Thoracic aorta (tissue), 2 donors: ENCODE measurements around the gene CTIF. TPM values are rescaled to one million over a fixed set of nuclear protein-coding genes. Genes with fewer than 3 reads are reported as not detected.
A peak's percentile ranks its signal among the peaks of the same experiment; 100 is the strongest.
"Not testable (repeated sequence)": the region's sequence is repeated elsewhere in the genome, so short reads cannot be mapped to it uniquely, and the experiment has no call there.

Experiments used
- ATAC-seq: fragments of 150-250 bp; one replicate; pipeline ENCODE4 v1.8.0; 2017; ENCODE audit warnings: low read depth; ENCODE audit not compliant: insufficient number of reproducible peaks, low FRiP score
- DNase-seq: peaks from one replicate; pipeline ENCODE4 v3.0.0-alpha.2; 2020; ENCODE audit warnings: low spot score
- H3K27ac ChIP-seq, 2 donors: fragments of 200-600 bp; sonication (generic); 1 replicate in 1 of 2; 2 replicates in 1 of 2; pipeline ENCODE4 v1.5.1; 2016; ENCODE audit warnings: mild to moderate bottlenecking in 2 of 2, moderate library complexity in 2 of 2
- H3K27me3 ChIP-seq: fragments of 200-600 bp; sonication (generic); replicated peaks from 2 replicates; pipeline ENCODE4 v1.6.0; 2016; ENCODE audit warnings: mild to moderate bottlenecking; ENCODE audit not compliant: insufficient read depth
- H3K36me3 ChIP-seq: fragments of 200-600 bp; sonication (generic); one replicate; pipeline ENCODE4 v1.5.1; 2016
- H3K4me1 ChIP-seq, 2 donors: fragments of 200-600 bp; sonication (generic); 1 replicate in 1 of 2; 2 replicates in 1 of 2; pipeline versions ENCODE4 v1.5.1 to v1.6.0; 2016; ENCODE audit warnings: low read depth in 2 of 2, mild to moderate bottlenecking in 1 of 2; ENCODE audit not compliant: control insufficient read depth in 1 of 2
- H3K4me3 ChIP-seq: fragments of 200-600 bp; sonication (generic); 2 replicates; pipeline ENCODE4 v1.5.1; 2016; ENCODE audit warnings: mild to moderate bottlenecking
- H3K9me3 ChIP-seq: fragments of 200-600 bp; sonication (generic); 2 replicates; pipeline ENCODE4 v1.5.1; 2016
- total RNA-seq, 2 donors: library from RNA; depleted of rRNA; stranded (reverse); fragments of >200 nt; gene quantifications; one replicate each; pipeline versions ENCODE4 v1.1.0 to v1.2.3, GENCODE V29; 2016
- TF ChIP-seq, protein P1 (sequence below): fragments of 200-600 bp; sonication (generic); IDR thresholded peaks from one replicate; pipeline ENCODE4 v1.5.1; 2019; ENCODE audit warnings: antibody characterized with exemption

The CTIF gene
- total RNA-seq, 2 donors from 2014 or later, result 63.3 to 125 TPM

DNA sequence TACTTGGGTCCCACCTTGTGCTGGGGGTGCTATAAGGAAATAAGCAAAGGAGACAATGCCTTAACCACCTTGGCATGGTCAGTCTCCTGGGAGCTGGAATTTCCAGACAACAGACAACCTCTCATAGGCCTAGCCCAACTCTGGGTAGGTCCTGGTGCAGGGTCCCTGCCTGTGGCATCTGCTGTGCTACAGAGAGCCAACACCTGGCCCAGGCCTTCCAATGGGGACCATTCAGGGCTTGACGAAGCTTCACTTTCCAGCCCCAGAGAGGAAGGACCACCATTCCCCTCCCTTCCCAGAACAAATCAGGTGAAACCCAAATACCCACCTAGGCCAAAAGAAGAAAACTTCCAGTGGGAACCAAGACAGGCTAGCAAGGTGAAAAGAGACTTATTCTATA, 329.1 kb downstream of the CTIF start:
- TF ChIP-seq, protein P1, sequence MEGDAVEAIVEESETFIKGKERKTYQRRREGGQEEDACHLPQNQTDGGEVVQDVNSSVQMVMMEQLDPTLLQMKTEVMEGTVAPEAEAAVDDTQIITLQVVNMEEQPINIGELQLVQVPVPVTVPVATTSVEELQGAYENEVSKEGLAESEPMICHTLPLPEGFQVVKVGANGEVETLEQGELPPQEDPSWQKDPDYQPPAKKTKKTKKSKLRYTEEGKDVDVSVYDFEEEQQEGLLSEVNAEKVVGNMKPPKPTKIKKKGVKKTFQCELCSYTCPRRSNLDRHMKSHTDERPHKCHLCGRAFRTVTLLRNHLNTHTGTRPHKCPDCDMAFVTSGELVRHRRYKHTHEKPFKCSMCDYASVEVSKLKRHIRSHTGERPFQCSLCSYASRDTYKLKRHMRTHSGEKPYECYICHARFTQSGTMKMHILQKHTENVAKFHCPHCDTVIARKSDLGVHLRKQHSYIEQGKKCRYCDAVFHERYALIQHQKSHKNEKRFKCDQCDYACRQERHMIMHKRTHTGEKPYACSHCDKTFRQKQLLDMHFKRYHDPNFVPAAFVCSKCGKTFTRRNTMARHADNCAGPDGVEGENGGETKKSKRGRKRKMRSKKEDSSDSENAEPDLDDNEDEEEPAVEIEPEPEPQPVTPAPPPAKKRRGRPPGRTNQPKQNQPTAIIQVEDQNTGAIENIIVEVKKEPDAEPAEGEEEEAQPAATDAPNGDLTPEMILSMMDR, result no peak
- H3K9me3 ChIP-seq, result no peaks in the 10 kb centered on the region
- ATAC-seq (no peak), DNase-seq (no peak)
- no peaks in the 10 kb centered on the region for H3K36me3 ChIP-seq
- H3K27me3 ChIP-seq, result no peaks in the 10 kb centered on the region
- no peak overlapping the region for H3K4me3 ChIP-seq
- peaks cover 13 to 41% of the 10 kb centered on the region in 2 donors for H3K4me1 ChIP-seq
- no peak overlapping the region for H3K27ac ChIP-seq

DNA sequence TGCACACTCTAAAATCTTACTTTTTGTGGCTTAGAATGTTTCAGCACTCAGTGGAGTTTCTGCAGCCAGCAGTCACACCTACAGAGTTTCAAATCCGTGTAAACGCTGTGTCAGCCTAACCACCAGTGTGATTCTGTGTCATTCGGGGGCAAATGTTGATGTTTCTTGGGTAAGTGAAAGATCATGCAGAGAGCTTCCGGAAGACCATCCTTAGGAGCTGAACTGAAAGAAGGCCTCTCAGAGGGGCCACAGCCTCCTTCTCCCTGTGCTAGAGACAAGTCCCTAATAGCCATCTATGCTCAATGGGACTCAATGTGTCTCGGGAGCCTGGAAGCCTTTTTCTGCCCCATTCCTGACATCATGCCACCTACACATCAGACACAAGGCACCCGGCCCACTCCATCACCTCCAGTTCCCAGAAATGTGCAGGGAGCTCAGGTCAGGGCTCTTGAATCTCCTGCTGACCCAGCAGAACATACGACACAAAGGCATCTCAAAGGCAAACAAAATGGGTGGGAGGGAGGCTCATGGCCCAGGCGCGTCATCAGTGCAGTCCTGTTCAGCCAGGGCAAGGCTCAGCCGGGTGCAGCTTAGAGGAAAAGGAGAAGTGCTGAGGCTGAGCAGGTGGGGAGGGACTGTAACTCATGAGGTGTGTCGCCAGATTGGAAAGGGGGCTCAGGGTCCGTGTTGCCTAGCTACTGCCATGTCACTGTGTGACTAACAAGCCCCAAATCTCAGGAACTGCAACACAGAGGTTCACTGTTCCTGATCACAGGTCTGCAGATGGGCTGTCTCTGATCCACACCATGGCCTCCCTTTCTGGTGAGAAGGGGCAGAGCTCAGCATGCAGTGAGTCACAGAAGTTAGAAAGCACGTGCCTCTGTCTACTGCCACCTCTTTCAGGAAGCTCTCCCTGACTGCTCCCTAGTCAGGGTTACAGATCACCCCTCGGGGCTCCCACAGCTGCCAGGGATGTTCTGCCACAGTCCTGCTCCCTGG, 329.9 kb downstream of the CTIF start:
- no peak for DNase-seq
- Histone ChIP-seq H3K27ac (no peak overlapping the region), H3K27me3 (no peaks in the 10 kb centered on the region), H3K36me3 (no peaks in the 10 kb centered on the region), H3K4me3 (no peak overlapping the region), H3K4me1 (peaks cover 18 to 40% of the 10 kb centered on the region in 2 donors), H3K9me3 (no peaks in the 10 kb centered on the region)
- TF ChIP-seq, protein P1, result no peak
- ATAC-seq, result no peak

DNA sequence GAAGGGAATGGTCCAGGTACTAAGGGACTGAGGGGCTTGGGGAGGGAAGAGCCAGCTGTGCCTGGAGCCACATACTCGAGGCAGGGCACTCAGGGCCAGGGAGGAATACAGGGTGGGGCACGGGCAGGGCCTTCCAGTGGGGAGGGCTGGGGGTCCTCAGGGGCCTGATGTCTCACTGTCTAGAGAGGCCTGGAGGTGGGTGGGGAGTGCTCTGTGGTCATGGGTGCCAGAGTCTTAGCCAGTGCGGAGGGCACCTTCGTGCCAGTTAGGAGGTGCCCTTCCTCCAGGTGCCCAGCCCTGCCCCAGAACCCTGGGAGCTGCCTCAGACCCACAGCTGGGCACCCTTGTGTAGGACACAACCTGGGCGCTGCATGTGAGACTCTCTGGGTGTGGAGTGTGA, 330.8 kb downstream of the CTIF start:
- H3K27me3 ChIP-seq, result no peaks in the 10 kb centered on the region
- H3K27ac ChIP-seq, result no peak overlapping the region
- TF ChIP-seq, protein P1, result no peak
- no peak for ATAC-seq
- DNase-seq, result no peak
- H3K36me3 ChIP-seq, result no peaks in the 10 kb centered on the region
- H3K4me3 ChIP-seq, result no peak overlapping the region
- no peaks in the 10 kb centered on the region for H3K9me3 ChIP-seq
- peaks cover 18 to 48% of the 10 kb centered on the region in 2 donors for H3K4me1 ChIP-seq

DNA sequence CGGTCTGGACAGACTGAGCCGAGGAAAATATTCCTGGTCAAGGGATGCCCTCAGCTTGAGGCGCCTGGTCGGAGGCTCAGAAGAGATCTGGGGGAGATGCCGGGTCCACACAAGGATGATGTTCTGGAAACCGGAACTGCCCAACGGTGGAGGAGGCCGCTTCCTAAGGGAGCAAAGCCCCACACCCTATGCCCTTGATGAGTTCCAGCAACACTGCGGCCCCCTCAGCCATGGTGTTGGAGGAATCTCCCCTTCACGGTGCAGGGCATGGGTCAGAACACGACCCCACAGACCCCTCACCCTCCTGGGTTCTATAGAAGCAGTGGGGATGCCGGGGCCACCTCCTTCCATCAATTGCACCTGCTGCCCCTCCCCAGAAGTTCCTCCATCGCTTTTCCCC, 332.1 kb downstream of the CTIF start:
- H3K4me1 ChIP-seq, result peaks cover 18 to 59% of the 10 kb centered on the region in 2 donors
- ATAC-seq, H3K27me3 ChIP-seq, H3K27ac ChIP-seq, DNase-seq, H3K36me3 ChIP-seq, H3K9me3 ChIP-seq, H3K4me3 ChIP-seq: not testable (repeated sequence)

DNA sequence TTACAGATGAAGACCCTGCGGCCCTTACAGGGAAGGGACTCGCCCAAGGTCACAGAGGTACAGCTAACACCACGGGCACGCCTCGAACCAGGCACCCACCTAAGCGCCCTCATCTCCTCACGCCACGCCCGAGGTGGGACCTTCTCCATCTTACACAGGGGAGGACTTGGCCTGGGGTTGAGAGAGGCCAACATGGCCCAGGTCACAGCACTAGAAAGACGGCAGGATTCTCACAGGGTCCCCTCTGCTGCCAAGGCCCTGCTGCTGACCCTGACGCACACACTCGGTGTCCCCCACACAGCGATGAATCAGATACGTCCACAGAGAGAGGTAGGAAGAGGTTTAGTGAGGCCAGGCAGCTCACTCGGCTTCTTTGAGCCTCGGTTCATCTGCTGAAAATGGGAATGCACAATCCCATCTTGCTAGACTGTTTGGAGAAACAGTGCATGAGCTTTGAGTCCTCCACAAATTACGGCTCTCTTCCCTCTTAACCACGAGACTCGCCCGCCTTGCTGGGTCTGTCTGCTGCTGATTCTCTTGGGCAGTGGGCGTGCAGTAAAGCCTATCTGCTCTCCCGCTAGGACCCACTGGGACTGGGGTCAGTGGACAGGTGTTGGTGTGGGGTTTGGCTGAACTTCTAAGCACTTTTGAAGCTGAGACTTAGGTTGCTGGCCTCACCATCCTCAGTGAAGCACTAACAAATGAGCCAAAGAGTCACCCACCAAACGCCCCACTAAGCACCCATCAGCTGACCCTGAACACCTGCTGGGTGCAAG, 332.7 kb downstream of the CTIF start:
- TF ChIP-seq, protein P1, result no peak
- no peak overlapping the region for H3K4me3 ChIP-seq
- no peaks in the 10 kb centered on the region for H3K9me3 ChIP-seq
- DNase-seq (no peak), ATAC-seq (no peak)
- H3K27me3 ChIP-seq, result no peaks in the 10 kb centered on the region
- no peaks in the 10 kb centered on the region for H3K36me3 ChIP-seq
- peaks cover 18 to 59% of the 10 kb centered on the region in 2 donors for H3K4me1 ChIP-seq
- peak overlapping the region in 1 of 2 donors; percentile 87 for H3K27ac ChIP-seq
